ENCODE measurements around the gene PRDX6.

Gene PRDX6

DNA sequence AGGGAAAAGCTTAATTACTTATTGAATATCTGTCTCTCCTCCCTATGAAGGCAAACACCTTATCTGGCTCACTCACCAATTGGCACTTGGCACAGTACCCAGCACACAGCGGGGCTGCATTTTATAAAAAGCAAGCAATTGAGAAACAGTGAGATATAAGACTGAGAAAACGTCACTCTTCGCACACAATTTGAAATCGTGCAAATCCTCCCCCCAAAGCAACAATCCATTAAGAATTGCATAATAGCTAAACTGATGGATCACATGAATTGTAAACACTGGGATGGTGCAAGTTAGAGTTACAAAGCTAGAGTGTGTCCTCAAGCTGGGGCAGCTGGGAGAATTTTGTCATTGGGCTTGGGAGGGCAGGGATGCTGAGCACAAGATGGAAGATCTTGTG lies 27.1 kb downstream of the PRDX6 start (continued):
- TF ChIP-seq MZF1 (tag by site-specific recombination; IDR thresholded peaks at IDR 0.05; ENCODE audit: borderline replicate concordance) (no peak), ZNF624 (tag by site-specific recombination; IDR thresholded peaks at IDR 0.05) (no peak), ZNF473 (tag by site-specific recombination; IDR thresholded peaks at IDR 0.05) (no peak)
- TF ChIP-seq, protein P1, sequence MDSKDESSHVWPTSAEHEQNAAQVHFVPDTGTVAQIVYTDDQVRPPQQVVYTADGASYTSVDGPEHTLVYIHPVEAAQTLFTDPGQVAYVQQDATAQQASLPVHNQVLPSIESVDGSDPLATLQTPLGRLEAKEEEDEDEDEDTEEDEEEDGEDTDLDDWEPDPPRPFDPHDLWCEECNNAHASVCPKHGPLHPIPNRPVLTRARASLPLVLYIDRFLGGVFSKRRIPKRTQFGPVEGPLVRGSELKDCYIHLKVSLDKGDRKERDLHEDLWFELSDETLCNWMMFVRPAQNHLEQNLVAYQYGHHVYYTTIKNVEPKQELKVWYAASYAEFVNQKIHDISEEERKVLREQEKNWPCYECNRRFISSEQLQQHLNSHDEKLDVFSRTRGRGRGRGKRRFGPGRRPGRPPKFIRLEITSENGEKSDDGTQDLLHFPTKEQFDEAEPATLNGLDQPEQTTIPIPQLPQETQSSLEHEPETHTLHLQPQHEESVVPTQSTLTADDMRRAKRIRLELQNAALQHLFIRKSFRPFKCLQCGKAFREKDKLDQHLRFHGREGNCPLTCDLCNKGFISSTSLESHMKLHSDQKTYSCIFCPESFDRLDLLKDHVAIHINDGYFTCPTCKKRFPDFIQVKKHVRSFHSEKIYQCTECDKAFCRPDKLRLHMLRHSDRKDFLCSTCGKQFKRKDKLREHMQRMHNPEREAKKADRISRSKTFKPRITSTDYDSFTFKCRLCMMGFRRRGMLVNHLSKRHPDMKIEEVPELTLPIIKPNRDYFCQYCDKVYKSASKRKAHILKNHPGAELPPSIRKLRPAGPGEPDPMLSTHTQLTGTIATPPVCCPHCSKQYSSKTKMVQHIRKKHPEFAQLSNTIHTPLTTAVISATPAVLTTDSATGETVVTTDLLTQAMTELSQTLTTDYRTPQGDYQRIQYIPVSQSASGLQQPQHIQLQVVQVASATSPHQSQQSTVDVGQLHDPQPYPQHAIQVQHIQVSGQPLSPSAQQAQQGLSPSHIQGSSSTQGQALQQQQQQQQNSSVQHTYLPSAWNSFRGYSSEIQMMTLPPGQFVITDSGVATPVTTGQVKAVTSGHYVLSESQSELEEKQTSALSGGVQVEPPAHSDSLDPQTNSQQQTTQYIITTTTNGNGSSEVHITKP (tag by site-specific recombination; IDR thresholded peaks at IDR 0.05), result peak; percentile 31; the same call in 1 of the 2 replicates

DNA sequence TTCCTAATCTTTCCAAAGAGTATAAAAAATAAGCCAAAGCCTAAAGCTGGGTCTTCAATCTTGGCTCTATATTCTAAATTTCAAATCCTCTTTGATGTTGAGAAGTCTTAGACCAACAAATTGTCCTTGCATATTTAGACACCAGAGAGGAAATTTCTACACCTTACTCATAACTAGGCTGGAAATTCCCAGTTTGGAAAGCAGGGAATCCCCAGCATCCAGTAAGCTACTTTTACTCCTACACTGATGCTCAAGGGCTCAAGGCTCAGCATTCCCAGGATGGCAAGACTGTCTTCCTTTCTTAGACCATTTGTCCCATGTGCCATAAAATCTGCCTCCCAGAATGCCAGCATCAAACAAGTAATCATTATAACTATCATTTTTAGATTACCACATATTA lies 28.3 kb downstream of the PRDX6 start:
- Histone ChIP-seq H3K36me3 (ENCODE audit: control insufficient read depth in 2 of 2, insufficient read depth in 1 of 2, low read length in 2 of 2) (no peaks in the 10 kb centered on the region), H3K4me3 (ENCODE audit: low read depth, low read length) (no peak overlapping the region), H3K4me1 (ENCODE audit: control insufficient read depth, insufficient read depth, low read length) (peaks cover 8% of the 10 kb centered on the region), H3K9me3 (ENCODE audit: control insufficient read depth, insufficient read depth, low read depth, low read length) (no peaks in the 10 kb centered on the region), H3K27ac (ENCODE audit: extremely low read depth, low read depth, low read length) (no peak overlapping the region)
- TF ChIP-seq SP3 (tag by site-specific recombination; IDR thresholded peaks at IDR 0.05) (no peak), ZNF221 (tag by site-specific recombination; IDR thresholded peaks at IDR 0.05; ENCODE audit: borderline replicate concordance) (no peak), ZNF133 (tag by site-specific recombination; IDR thresholded peaks at IDR 0.05) (no peak), ZNF530 (tag by site-specific recombination; IDR thresholded peaks at IDR 0.05; ENCODE audit: low read depth) (no peak), ZNF404 (tag by site-specific recombination; IDR thresholded peaks at IDR 0.05) (no peak), ZFHX2 (tag by site-specific recombination; conservative IDR thresholded peaks at IDR 0.05) (no peak), ZNF660 (tag by site-specific recombination; IDR thresholded peaks at IDR 0.05) (no peak), ZNF248 (tag by site-specific recombination; IDR thresholded peaks at IDR 0.05) (no peak), ZNF112 (tag by site-specific recombination; IDR thresholded peaks at IDR 0.05) (no peak), ZXDB (tag by site-specific recombination; IDR thresholded peaks at IDR 0.05) (no peak), ZSCAN23 (tag by site-specific recombination; IDR thresholded peaks at IDR 0.05) (no peak), ZNF423 (tag by site-specific recombination; IDR thresholded peaks at IDR 0.05) (no peak), ZSCAN16 (tag by site-specific recombination; IDR thresholded peaks at IDR 0.05) (no peak), KLF10 (tag by site-specific recombination; IDR thresholded peaks at IDR 0.05) (no peak)
- TF ChIP-seq, protein P2, sequence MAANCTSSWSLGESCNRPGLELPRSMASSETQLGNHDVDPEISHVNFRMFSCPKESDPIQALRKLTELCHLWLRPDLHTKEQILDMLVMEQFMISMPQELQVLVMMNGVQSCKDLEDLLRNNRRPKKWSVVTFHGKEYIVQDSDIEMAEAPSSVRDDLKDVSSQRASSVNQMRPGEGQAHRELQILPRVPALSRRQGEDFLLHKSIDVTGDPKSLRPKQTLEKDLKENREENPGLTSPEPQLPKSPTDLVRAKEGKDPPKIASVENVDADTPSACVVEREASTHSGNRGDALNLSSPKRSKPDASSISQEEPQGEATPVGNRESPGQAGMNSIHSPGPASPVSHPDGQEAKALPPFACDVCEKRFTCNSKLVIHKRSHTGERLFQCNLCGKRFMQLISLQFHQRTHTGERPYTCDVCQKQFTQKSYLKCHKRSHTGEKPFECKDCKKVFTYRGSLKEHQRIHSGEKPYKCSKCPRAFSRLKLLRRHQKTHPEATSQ (tag by site-specific recombination; IDR thresholded peaks at IDR 0.05), result no peak
- TF ChIP-seq, protein P3, sequence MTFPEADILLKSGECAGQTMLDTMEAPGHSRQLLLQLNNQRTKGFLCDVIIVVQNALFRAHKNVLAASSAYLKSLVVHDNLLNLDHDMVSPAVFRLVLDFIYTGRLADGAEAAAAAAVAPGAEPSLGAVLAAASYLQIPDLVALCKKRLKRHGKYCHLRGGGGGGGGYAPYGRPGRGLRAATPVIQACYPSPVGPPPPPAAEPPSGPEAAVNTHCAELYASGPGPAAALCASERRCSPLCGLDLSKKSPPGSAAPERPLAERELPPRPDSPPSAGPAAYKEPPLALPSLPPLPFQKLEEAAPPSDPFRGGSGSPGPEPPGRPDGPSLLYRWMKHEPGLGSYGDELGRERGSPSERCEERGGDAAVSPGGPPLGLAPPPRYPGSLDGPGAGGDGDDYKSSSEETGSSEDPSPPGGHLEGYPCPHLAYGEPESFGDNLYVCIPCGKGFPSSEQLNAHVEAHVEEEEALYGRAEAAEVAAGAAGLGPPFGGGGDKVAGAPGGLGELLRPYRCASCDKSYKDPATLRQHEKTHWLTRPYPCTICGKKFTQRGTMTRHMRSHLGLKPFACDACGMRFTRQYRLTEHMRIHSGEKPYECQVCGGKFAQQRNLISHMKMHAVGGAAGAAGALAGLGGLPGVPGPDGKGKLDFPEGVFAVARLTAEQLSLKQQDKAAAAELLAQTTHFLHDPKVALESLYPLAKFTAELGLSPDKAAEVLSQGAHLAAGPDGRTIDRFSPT (tag by site-specific recombination; IDR thresholded peaks at IDR 0.05), result no peak
- TF ChIP-seq, protein P4, sequence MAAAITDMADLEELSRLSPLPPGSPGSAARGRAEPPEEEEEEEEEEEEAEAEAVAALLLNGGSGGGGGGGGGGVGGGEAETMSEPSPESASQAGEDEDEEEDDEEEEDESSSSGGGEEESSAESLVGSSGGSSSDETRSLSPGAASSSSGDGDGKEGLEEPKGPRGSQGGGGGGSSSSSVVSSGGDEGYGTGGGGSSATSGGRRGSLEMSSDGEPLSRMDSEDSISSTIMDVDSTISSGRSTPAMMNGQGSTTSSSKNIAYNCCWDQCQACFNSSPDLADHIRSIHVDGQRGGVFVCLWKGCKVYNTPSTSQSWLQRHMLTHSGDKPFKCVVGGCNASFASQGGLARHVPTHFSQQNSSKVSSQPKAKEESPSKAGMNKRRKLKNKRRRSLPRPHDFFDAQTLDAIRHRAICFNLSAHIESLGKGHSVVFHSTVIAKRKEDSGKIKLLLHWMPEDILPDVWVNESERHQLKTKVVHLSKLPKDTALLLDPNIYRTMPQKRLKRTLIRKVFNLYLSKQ (tag by site-specific recombination; IDR thresholded peaks at IDR 0.05; ENCODE audit: borderline replicate concordance), result no peak
- TF ChIP-seq, protein P5, sequence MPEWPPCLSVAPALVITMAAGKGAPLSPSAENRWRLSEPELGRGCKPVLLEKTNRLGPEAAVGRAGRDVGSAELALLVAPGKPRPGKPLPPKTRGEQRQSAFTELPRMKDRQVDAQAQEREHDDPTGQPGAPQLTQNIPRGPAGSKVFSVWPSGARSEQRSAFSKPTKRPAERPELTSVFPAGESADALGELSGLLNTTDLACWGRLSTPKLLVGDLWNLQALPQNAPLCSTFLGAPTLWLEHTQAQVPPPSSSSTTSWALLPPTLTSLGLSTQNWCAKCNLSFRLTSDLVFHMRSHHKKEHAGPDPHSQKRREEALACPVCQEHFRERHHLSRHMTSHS (tag by site-specific recombination; IDR thresholded peaks at IDR 0.05), result no peak
- TF ChIP-seq, protein P6, sequence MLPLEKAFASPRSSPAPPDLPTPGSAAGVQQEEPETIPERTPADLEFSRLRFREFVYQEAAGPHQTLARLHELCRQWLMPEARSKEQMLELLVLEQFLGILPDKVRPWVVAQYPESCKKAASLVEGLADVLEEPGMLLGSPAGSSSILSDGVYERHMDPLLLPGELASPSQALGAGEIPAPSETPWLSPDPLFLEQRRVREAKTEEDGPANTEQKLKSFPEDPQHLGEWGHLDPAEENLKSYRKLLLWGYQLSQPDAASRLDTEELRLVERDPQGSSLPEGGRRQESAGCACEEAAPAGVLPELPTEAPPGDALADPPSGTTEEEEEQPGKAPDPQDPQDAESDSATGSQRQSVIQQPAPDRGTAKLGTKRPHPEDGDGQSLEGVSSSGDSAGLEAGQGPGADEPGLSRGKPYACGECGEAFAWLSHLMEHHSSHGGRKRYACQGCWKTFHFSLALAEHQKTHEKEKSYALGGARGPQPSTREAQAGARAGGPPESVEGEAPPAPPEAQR (tag by site-specific recombination; IDR thresholded peaks at IDR 0.05), result no peak
- ChIA-PET POLR2A (interaction anchor here (2.9 kb wide), 1 partner anchor 28 kb away, joined by 24 read pairs; the partner anchor contains the start of gene PRDX6), CTCF (no interaction called here)
